ENCODE data around the gene MFAP3L. TPM values are rescaled to one million over a fixed set of nuclear protein-coding genes. Genes with fewer than 3 reads are reported as not detected.

Gene MFAP3L
- total and polyA plus RNA-seq, 8 donors, result 0.76 to 4.1 (median 2.1) TPM

DNA sequence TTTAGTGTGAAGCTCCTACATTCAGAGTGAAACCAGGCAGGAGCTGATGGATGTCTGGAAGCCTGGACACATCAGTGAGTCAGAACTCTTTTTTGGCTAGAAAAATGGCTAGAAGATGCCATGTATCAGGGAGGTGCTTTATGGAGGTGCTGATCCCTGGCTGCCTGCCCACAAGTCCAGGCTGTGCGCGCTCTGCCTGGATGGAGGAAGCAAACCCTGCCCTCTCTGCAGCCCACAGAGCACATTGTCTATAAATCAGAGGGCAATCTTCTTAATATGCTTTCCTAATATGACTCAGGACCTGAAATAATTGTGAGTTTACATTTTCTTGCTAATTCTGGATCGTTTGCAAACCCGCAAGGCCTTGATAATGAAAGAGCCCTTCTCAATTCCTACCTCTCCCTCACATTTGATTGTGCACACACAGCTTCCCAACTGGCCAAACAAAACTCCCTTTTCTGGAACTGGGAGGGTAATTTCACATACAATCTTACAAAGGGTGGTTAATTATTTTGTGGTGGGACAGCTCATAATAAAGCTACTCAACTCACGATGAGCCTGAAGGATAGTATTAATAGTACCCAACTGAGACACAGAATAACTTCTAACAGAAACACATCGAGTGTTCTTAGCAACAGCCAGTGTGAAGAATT lies 11.7 kb downstream of the MFAP3L start:
- Histone ChIP-seq H3K27me3 (no peaks in the 10 kb centered on the region), H3K4me3 (no peak overlapping the region), H3K36me3 (no peaks in the 10 kb centered on the region), H3K27ac (no peak overlapping the region), H3K4me1 (no peaks in the 10 kb centered on the region), H3K9me3 (no peaks in the 10 kb centered on the region)
- no peak for DNase-seq
- intact Hi-C loops (cut with DNase I), result no loop called here
- 79 to 81% methylated on average over 6 of the region's 6 CpGs for WGBS, 2 donors
- FAIRE-seq, result no peak
- no peak for TF ChIP-seq CTCF (IDR thresholded peaks at IDR 0.05)
- no peak for ATAC-seq

GRCh38 chr4:170012629-170012958 lies 13.6 kb downstream of the MFAP3L start:
- no peaks in the 10 kb centered on the region for H3K27me3 ChIP-seq
- ATAC-seq (no peak), DNase-seq (no peak), FAIRE-seq (no peak)
- no peak overlapping the region for H3K4me3 ChIP-seq
- no peaks in the 10 kb centered on the region for H3K4me1 ChIP-seq
- intact Hi-C loops (cut with DNase I), result no loop called here
- 96% methylated on average over 2 of the region's 2 CpGs for WGBS, 2 donors
- H3K36me3 ChIP-seq, result no peaks in the 10 kb centered on the region
- no peak for TF ChIP-seq CTCF (IDR thresholded peaks at IDR 0.05)
- H3K27ac ChIP-seq, result no peak overlapping the region
- no peaks in the 10 kb centered on the region for H3K9me3 ChIP-seq

DNA sequence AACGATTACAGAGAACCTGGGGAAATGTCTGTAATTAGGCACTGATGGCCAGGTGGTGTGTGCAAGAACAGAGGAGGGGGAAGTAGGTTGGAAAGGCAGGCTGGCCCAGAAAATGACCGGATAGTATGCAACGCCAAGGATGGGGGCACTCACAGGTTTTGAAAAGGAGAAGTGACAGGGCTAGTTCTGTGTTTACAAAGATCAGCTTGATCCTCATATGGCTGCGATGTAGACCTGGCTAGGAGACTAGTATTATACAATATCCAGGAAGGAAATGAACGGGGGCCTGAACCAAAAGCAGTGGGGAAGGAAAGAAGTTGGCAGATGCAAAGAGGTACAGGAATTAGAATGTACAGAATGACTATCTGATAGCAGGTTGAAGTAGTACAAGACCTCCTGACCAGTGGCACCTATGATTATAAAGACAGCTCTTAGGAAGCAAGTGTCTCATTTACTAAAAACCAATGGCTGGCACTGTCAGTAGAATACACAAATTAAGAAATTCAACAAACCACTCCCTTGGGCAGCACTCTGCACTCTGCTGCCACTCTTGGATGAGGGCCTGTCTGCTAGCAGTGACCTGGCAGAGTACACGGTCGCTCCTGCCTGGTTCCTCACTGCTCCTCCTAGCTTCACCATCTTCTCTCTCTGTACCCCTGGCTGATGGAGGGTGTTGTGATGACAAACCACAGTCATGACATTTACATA lies 14.1 kb downstream of the MFAP3L start:
- Histone ChIP-seq H3K4me3 (no peak overlapping the region), H3K9me3 (no peaks in the 10 kb centered on the region), H3K27ac (no peak overlapping the region), H3K4me1 (no peaks in the 10 kb centered on the region), H3K27me3 (no peaks in the 10 kb centered on the region), H3K36me3 (no peaks in the 10 kb centered on the region)
- intact Hi-C loops (cut with DNase I), result no loop called here
- ATAC-seq, result no peak
- DNase-seq, result no peak
- no peak for FAIRE-seq
- 77 to 80% methylated on average over 7 of the region's 7 CpGs for WGBS, 2 donors
- no peak for TF ChIP-seq CTCF (IDR thresholded peaks at IDR 0.05)

DNA sequence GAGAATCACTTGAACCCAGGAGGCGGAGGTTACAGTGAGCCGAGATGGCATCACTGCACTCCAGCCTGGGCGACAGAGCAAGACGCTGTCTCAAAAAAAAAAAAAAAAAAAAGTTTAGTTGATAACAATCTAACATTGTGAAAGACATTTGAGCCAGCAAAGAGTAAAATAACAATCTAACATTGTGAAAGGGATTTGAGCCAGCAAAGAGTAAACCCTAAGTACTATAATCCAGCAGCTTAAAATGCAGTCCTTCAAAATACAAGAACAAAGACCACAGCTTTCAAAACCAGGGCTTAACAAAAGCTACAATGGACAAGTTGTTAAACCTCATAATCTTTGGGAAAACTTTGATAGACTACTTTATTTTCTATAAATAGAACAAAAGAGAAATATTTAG lies 16.9 kb downstream of the MFAP3L start:
- Histone ChIP-seq H3K36me3 (no peaks in the 10 kb centered on the region), H3K9me3 (no peaks in the 10 kb centered on the region), H3K4me1 (no peaks in the 10 kb centered on the region), H3K27ac (no peak overlapping the region), H3K27me3 (no peaks in the 10 kb centered on the region), H3K4me3 (no peak overlapping the region)
- intact Hi-C loops (cut with DNase I), result no loop called here
- FAIRE-seq (no peak), ATAC-seq (no peak), DNase-seq (no peak)
- WGBS, 2 donors, result 96% methylated on average over 4 of the region's 4 CpGs
- TF ChIP-seq CTCF (IDR thresholded peaks at IDR 0.05), result no peak

GRCh38 chr4:170008801-170009200 lies 17.4 kb downstream of the MFAP3L start:
- no peak for TF ChIP-seq CTCF (IDR thresholded peaks at IDR 0.05)
- no peak overlapping the region for H3K4me3 ChIP-seq
- no peak overlapping the region for H3K27ac ChIP-seq
- FAIRE-seq, result no peak
- no peaks in the 10 kb centered on the region for H3K4me1 ChIP-seq
- no peak for DNase-seq
- intact Hi-C loops (cut with DNase I), result no loop called here
- no peak for ATAC-seq
- WGBS, 2 donors, result 87 to 91% methylated on average over 10 of the region's 10 CpGs
- no peaks in the 10 kb centered on the region for H3K36me3 ChIP-seq
- no peaks in the 10 kb centered on the region for H3K27me3 ChIP-seq
- no peaks in the 10 kb centered on the region for H3K9me3 ChIP-seq
